Activated gamma-delta T cell treated with Interleukin-2 at 50 U/mL for 16 hours (primary cell): Measurements from ENCODE around the gene LTBP3.

Experiments
- DNase-seq: peaks from one replicate; pipeline ENCODE4 v3.0.0-alpha.2; 2020

Gene LTBP3

DNA sequence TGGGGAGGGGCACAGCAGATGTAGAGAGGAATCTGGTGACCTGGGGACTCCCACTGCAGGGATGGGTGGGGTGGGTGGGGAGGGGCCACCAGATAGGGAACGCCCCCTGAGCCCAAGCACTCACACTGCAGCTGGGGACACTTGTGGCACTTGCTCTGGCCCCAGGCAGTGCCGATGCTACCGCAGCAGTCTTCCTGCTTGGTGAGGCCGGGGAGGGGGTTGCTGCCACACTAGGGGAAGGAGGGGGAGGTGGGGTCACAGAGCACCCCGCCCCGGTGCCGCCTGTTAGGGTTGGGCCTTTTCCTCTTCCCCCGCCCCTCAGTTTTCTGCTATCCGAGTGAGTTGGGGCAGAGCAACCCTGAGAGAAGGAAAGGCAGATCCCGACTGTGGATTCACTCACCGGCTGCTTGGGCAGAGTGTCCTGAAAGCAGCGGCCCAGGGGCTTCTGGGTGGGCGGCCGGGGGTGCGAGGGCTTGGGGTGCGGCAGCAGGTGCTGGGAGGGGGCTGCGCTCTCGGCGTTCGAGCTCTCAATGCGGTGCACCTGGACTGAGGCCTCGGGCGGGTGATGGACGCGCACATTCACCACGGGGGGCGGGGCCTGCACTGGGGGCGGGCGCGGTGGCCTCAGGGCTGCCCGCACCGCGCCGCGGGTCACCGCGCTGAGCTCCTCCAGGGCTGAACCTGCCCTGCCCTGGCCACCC is 4.7 kb downstream of the LTBP3 start:
- DNase-seq: peak; percentile 73

DNA sequence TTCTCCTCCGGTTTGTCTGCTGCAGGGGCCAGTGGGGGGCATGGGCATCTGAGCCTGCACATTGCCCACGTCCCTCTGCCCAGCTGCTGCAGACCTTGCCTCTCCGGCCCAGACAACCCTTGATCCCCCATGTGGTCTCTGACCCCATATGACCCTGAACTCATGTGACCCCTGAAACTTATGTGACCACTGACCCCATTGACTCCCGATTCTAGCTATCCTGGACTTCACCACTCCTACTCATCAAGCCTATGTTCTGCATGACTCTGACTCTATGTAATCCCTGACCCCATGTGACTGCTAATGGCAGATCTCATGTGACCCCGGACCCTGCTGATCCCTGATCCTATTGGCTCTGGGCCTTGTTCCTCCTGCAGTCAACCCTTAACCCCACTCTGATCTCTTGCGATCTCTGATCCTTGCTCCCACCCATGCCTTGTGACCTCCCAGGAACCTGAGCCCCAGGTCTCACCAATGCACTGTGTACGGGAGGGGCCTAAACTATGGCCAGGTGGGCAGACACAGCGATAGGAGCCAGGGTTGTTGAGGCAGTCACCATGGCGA is 5.7 kb downstream of the LTBP3 start:
- no peak for DNase-seq

DNA sequence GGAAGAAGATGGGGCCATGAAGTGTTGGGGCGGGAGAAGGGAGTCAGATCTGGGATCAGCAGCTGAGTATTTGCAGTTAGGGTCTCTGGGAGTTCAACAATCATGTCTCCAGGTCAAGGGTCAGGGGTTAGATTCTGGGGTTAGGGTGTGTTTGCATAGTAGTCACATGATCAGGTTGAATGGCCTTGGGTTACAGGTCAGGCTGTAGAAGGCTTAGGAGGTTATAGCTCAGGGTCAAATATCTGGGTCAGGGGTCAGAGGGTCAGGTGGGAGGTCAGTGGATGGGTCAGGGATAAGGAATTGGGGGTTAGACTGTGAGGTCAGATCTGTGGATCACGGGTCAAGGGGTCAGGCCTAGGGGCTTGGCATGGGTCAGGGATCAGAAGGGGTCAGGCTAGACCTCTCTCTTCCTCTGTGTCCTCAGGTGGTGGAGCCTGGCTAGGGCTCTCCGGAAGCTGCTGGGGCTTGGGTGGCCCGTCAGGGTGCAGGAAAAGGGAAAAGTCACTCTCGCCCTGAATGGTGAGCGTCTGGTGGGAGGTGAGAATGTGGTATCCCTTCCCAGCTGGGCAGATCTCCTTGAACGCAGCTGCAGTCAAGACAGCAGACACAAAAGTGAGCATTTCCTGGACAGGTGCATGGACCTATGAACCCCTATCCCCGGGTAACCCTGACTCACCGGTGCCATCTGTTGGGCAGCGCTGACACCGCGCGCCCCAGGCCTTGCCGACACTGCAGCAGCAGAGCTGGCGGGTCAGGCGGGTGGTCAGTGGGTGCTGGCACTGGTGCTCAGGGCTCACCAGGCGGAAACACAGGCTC is 6.4 kb downstream of the LTBP3 start:
- DNase-seq: peak; percentile 64

DNA sequence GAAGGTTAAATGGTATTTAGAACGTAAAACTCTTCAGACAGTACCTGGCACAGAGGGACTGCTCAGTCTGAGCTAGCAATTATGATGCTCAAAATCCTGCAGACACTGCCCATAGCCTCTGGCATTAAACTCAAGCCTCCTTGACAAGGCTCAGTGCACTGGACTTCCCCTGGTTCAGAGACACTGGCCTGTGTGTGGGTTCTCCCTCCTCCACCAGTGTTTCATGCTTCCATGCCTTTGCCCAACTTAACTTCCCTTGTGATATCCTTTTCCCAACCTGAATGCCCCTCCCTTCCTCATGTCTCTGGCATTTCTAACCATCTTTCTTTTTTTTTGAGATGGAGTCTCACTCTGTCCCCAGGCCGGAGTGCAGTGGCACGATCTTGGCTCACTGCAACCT is 9.1 kb downstream of the LTBP3 start:
- no peak for DNase-seq

DNA sequence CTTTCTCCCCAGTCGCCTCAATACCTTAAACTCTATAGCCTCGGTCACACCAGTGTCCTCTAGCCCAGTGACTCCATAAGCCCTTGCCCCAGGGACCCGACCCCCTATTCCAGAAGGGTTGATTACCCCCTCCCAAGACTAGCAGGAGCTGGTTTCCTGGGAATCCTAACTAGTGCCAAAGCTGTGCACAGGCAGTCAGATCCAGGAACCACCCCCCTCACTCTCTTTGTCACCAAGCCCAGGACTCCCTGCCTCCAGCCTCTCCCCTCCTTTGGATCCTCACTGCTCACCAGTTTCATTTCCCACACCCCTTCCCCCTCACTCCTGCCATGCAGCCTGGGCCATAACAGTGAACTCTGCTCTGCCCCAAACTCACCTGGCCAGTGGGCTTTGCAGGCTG is 9.8 kb downstream of the LTBP3 start:
- DNase-seq: no peak

DNA sequence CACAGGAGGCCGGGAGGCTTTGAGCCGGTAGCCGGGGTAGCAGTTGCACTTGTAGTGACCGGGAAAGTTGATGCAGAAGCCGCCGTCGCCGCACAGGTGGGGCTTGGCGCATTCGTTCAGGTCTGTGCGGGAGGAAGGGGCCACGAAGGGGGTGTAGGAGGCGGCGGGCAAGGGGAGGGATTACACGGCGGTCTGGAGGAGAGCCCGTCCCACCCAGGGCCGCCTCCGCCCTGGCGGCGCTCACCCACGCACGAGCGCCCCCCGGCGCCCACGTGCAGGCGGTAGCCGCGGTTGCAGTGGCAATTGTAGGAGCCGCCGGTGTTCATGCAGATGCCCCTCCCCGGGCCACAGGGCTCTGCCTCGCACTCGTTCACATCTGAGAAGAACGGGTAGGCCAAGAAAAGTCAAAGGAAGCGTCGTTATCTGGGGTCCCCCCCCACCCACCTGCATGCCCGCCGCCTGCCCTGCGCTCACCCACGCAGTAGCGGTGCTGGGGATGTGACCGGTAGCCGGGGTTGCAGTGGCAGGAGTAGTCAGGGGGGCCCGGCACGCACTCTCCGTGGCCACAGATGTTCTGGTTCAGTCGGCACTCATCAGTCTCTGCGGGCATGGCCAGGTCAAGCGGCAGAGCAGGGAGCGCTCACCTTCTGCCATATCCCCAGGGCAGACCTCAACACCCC is 10.6 kb downstream of the LTBP3 start:
- peak; percentile 39 for DNase-seq

DNA sequence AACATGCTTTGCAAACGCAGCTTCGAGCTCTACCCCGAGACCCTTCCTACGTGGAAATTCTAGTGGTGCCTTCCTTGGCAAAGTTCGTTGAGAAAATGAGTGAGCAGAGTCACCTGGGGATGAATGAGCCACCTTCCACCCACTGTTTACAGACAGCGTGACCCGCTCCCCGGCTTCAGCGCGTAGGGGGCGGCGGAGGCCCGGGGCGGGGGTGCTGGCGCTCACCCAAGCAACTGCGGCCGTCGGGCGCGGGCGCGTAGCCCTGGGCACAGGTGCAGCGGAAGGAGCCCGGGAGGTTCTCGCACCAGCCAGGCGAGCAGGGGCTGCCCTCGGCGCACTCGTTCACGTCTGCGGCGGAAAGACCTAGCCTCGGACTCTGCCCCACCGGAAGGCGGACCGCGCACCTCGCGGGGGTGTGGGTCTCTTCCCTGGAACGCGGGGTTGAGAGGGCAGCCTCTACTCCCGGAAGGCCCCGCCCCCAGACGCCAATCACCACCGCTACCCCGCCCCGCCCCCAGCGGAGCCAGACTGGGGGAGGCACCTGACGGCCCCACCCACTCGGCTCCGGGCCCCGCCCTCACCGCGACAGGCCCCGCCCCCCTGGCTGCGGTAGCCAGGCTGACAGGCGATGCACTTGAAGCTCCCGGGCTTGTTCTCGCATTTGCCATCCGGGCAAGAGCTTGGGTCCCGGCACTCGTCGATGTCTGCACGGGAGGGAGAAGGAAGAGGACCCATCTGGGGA is 11.8 kb downstream of the LTBP3 start:
- DNase-seq: peak; percentile 99

DNA sequence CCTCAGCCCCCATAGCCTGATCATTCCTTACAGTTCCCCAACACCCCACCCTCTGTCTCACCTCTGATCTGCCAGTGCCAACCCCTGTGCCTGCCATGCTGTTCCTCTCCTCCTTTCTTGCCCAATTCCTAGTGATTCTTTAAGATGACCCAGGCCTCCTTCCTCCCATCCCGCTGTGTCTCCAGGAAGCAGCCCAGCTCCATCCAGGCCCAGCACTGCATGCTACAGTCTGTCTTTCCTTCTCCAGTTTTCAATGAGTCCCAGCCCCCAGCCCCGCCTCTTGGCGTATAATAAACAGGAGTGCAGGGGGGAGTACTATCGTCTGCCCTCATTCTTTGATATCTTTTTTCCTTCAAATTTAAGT is 12.3 kb downstream of the LTBP3 start:
- DNase-seq: no peak

DNA sequence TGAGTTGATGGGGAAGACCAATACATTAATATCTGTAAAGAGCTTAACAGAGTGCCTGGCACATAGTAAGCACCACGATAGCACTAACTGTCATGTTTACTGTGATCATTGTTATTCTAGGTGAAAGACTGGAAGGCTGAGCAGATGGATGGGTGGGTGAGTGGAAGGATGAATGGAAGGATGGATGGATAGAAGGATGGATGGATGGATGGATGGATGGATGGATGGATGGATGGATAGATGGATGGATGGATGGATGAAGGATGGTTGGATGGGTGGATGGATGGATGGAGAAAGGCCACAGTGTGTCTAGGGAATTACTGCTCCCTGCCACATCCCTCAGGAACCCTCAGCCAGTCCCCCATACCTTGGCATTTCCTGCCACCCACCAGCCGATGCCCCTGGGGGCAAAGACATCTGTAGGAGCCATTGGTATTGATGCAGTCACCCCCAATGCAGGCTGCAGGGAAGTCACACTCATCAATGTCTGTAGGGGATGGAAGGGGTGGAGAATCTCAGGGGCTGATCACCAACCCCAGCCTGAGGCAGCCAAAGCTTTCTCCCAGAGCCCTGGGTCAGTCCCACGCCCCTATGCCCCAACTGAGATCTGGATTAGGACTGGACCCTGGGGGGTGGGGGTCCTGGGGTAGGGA is 15.3 kb downstream of the LTBP3 start:
- DNase-seq: no peak

DNA sequence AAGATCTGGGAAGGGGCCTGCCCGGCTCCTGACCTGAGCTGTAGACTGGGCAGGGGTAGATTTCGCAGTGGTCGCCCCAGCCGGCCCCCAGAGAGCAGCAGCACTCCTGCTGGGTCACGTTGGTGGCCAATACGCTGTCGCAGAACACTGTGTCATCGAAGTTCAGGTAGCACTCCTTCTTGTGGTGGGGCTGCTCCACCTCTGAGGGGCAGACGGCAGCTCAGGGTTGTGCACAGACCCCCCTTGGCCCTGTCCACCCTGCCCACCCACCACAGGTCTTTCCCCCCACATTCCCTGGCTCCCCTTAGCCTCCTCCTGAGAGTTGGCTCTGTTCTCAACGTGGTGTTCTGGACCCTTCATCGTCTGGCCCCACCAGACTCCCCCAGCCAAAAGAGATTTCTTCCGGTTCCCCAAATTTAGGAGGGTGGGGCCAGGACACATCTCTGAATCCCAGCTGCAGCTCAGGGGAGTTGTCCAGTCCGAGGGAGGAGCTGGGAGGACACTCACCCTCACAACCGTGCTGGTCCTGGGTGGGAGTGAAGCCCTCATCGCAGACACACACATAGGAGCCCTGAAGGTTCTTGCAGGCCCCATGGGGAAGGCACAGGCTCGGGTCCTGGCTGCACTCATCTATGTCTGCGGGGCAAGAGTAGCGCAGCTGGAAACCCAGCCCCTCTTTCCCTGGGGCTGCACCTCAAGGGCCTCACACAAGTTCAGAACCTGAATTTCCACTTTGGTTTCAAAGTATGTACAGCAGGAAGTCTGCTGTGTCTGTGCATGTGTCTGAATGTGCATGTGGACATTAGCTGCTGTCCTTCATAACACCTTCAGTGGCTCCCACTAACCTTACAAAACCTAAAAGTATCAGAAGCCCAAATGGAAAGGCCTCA is 16.8 kb downstream of the LTBP3 start:
- DNase-seq: no peak

DNA sequence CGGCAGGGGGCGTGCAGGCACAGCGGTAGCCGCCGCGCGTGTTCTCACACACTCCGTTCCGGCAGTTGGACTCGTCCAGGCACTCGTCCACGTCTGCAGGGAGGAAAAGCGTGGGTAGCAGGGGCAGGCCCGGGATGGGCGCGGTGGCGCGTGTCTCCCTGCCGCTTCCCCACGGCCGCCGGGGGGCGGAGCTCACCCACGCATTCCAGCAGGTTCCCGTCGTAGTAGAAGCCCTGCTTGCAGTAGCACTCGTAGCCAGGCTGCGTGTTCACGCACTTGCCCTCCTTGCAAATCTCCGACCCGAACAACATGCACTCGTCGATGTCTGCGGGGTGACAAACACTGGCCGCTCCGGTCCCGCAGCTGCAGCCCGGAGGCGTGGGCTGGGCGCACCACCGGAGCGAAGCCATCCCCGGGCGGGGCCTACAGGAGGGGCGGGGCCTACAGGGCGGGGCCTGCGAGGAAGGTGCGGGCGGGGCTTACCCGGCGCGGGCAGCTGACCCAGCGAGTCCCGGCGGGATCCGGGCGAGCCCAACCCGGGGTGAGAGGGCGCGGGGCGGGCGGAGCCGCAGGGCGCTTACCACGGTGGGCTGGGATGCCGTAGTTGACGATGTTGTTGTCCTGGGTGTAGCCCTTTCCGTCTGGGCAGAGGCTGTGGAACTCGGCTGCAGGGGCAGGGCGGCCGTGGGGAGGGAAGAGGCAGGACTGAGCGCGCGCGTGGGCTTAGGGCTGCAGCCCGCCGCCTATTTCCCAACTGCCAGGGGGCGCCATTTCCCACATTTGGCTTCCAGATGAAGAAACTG is 17.7 kb downstream of the LTBP3 start:
- DNase-seq: peak; percentile 84

DNA sequence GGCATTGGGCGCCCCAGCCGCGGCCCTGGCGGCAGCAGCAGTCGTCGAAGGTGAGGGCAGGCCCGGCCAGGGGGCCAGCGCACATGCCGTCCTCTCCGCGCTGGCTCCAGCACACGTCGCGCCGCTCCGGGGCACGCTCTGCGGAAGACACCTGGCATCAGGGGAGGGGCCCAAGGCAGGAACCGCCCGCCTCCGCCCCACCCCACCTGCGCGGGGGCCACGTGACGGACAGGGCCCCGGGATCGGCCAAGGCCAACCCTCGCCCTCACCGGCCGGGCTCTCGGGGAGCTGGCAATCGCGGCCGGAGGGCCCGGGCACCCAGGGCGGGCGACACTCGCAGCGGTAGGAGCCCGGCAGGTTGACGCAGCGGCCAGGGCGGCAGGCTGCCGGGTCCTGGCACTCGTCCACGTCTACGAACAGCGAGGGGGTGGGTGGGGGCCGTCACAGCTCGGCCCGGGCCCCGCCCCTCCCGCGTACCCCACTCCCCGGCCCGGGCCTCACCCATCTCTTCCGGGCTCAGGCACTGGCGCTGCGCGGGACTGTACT is 18.3 kb downstream of the LTBP3 start:
- no peak for DNase-seq

DNA sequence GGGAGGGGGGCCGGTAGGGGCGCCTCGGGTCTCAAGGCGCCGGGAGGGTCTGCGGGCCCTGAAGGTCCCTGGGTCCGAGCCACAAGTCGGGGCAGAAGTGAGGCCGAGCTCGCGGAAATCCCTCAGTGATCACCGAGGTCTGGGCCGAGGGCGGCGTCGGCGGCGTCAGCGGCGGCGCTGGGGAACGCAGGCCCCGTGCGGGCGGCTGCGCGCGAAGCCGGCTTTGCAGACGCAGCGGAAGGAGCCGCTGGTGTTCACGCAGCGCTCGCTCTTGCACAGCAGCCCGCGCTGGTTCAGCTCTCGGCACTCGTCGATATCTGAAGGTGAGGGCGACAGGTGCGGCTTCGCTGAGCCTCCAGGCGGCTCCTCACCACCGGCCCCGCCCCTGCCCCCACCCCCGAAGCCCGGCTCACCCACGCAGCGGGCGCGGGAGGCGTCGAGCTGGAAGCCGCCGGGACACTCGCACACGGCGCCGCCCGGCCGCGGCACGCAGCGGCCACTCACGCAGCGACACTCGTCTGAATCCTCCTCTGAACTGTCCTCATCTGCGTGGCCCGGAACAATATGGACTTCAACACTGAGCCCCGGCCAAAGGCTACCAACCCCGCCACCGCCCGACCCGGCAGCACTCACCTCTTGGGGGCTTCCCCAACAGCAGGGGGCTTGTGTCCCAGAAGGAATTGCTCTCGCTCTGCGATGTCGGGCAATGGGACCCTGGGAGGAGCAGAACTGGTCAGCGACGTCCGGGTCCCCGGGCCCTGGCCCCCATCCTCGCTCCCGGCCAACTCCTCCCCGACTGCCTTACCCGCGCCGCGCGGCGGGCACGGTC is 19.0 kb downstream of the LTBP3 start:
- DNase-seq: no peak

DNA sequence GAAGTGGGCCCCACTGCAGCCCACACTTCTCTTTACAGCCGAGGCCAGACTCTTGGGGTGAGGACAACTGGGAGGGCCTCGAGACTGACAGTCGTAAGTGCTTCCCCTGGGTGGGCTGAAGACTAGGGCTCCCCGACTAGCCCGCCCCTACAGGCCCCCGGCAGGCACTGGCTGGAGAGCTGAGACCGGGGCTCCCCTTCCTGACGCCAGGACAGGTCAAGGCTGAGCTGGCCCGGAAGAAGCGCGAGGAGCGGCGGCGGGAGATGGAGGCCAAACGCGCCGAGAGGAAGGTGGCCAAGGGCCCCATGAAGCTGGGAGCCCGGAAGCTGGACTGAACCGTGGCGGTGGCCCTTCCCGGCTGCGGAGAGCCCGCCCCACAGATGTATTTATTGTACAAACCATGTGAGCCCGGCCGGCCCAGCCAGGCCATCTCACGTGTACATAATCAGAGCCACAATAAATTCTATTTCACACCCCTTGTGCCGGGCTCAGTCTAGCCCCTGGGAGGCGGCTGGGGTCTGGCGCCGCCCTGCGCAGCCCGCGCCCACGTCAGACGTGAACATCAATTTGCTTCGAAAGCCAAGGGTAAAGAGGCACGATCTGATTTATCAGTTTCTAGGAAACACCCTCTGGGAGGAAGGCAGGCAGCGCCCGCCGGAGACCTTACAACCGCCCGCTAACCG is 19.8 kb downstream of the LTBP3 start:
- DNase-seq: no peak

DNA sequence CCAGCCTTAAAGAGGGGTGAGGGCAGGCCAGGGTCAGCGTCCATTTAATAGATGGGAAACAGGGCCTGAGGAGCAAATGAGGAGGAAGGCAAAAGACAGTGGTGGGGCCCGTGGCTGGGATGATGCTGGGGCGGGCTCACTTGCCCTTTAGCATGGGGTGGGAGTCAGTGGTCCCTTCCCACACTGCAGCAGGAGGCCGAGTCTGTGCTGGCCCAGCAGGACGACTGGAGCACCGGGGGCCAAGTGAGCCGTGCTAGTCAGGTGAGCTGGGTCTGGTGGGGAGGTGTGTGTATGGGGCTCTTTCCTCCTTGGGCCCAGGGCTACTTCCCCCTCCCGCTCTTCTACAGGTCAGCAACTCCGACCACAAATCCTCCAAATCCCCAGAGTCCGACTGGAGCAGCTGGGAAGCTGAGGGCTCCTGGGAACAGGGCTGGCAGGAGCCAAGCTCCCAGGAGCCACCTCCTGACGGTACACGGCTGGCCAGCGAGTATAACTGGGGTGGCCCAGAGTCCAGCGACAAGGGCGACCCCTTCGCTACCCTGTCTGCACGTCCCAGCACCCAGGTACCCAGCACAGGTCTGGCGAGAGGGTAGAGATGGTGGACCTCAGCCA is 20.4 kb downstream of the LTBP3 start:
- no peak for DNase-seq

DNA sequence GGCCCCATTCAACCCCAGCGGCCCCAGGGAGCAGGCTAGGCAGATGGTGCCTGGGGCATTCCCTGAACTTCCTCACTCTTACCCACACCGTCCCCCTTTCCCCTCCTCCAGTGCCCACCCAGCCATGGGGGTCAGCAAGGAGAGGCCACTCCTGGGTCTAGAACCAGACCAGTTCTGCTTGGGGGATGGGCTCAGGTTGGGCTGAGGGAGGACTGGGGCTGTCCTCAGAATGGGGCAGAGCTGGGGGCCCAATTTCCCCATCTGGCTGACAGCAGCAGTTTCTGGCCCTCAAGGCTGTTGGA is 20.9 kb downstream of the LTBP3 start:
- no peak for DNase-seq

DNA sequence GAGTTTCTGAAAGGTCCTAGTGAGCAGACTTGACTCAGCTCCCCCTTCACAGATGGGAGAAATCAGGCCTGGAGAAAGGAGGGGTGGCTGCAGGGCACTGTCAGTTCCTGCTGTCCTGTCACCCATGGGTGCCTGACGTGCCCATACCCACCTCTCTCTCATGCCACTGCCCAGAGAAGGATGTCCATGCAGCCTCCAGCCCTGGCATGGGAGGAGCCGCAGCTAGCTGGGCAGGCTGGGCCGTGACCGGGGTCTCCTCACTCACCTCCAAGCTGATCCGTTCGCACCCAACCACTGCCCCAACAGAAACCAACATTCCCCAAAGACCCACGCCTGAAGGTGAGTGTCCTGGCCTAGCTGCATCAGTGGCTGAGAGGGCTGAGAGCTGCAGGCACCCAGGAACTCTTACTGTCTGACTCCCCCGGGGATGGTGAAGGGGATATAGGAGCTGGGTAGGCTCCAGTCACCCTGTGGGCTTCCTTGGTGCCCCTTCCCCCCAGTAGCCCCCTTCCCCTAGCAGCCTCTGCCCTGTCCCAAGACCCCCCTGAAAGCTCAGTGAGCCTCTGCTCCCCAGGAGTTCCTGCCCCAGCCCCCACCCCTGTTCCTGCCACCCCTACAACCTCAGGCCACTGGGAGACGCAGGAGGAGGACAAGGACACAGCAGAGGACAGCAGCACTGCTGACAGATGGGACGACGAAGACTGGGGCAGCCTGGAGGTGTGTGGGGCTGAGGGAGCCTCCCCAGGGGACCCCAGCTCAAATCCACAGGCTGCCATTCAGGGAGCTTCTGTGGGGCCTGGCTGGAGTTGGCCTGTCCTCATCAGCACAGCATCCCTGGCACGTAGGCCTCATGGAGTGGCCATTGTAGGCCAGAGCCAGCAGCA is 21.5 kb downstream of the LTBP3 start:
- DNase-seq: no peak
